ENCODE measurements around the gene RFK.
A peak's percentile ranks its signal among the peaks of the same experiment; 100 is the strongest.

The RFK gene

DNA sequence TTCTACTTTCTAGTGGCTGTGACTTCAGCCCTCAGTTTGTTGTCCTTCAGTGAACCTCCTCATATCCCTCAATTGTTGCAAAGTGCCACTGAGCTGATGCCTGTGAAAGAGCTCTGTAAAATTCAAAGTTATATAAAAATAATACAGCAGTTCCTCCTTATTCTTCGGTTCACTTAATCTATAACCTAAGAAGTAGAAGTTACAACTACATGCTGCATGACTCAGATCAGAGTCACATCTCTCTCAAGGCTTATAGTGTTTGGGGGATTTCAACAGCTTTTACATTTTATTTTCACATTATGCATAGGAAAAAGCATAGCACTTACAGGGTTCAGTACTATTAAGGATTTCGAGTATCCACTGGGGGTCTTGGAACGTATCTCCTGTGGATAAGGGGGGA, 39.6 kb upstream of the RFK start:
- Histone ChIP-seq H3K4me3 (ENCODE audit: insufficient read length, low read depth) (no peak overlapping the region), H3K27me3 (ENCODE audit: insufficient read depth, insufficient read length) (no peaks in the 10 kb centered on the region), H3K4me1 (ENCODE audit: insufficient read depth, insufficient read length) (peaks cover 4% of the 10 kb centered on the region), H3K9ac (ENCODE audit: insufficient read length, low read depth) (no peak overlapping the region), H3K9me3 (ENCODE audit: insufficient read depth, low read length) (peaks cover 19% of the 10 kb centered on the region; the same call in 1 of the 2 replicates), H3K36me3 (ENCODE audit: insufficient read depth, insufficient read length, low read length) (no peaks in the 10 kb centered on the region)
- DNase-seq (ENCODE audit: low read depth, low spot score) = no peak
- TF ChIP-seq SUZ12 (IDR thresholded peaks at IDR 0.05; ENCODE audit: extremely low read depth, insufficient read depth, insufficient read length) (no peak), ZNF274 (IDR thresholded peaks at IDR 0.05; ENCODE audit: low read depth, low read length) (no peak), YY1 (IDR thresholded peaks at IDR 0.05; ENCODE audit: insufficient read depth, insufficient read length) (no peak)

DNA sequence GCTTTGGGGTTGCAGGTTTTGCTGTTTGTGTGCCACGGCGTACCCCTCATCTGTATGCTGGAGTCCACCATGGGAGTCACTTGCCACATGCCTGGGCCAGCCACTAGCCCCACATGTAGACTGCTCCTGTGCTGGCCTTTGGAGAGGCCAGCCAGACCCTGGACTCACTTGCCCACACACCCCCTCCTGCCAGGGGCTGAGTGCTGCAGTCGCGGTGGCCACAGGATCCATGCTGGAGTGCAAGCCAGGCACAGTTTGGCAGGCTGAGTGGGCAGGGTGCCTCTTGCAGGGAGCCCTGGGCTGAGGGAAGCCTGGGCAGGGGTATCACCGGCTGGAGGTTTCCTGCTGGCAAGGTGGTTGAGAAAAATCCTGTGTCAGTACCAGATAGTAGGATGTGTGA, 39.2 kb upstream of the RFK start:
- Histone ChIP-seq H3K27me3 (ENCODE audit: insufficient read depth, insufficient read length) (no peaks in the 10 kb centered on the region), H3K9ac (ENCODE audit: insufficient read length, low read depth) (no peak overlapping the region), H3K4me1 (ENCODE audit: insufficient read depth, insufficient read length) (peaks cover 4% of the 10 kb centered on the region), H3K4me3 (ENCODE audit: insufficient read length, low read depth) (no peak overlapping the region), H3K36me3 (ENCODE audit: insufficient read depth, insufficient read length, low read length) (no peaks in the 10 kb centered on the region), H3K9me3 (ENCODE audit: insufficient read depth, low read length) (peaks cover 19% of the 10 kb centered on the region; the same call in 1 of the 2 replicates)
- no peak for DNase-seq (ENCODE audit: low read depth, low spot score)
- no peak for TF ChIP-seq ZNF274 (IDR thresholded peaks at IDR 0.05; ENCODE audit: low read depth, low read length)

DNA sequence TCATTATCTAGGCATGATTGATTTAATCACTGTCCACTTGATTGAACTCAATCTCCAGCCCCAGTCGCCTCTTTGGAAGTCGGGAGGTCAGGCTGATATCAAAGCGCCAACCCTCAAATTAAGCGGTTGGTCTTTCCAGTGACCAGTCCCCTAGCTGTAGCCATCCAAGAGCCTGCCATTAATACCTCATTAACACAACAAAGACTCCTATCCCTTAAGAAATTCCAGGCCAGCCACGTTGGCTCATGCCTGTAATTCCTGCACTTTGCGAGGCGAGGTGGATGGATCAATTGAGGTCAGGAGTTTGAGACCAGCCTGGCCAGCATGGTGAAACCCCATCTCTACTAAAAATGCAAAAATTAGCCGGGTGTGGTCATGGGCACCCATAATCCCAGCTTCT, 37.4 kb upstream of the RFK start:
- H3K9ac ChIP-seq (ENCODE audit: insufficient read length, low read depth) = no peak overlapping the region
- H3K4me3 ChIP-seq (ENCODE audit: insufficient read length, low read depth) = no peak overlapping the region
- peak; percentile 66 for DNase-seq (ENCODE audit: low read depth, low spot score)
- H3K9me3 ChIP-seq (ENCODE audit: insufficient read depth, low read length) = peaks cover 19% of the 10 kb centered on the region; the same call in 1 of the 2 replicates
- H3K36me3 ChIP-seq (ENCODE audit: insufficient read depth, insufficient read length, low read length) = no peaks in the 10 kb centered on the region
- H3K27me3 ChIP-seq (ENCODE audit: insufficient read depth, insufficient read length) = no peaks in the 10 kb centered on the region
- H3K4me1 ChIP-seq (ENCODE audit: insufficient read depth, insufficient read length) = peaks cover 4% of the 10 kb centered on the region
- TF ChIP-seq SUZ12 (IDR thresholded peaks at IDR 0.05; ENCODE audit: extremely low read depth, insufficient read depth, insufficient read length) = no peak
- TF ChIP-seq ZNF274 (IDR thresholded peaks at IDR 0.05; ENCODE audit: low read depth, low read length) = no peak
- TF ChIP-seq YY1 (IDR thresholded peaks at IDR 0.05; ENCODE audit: insufficient read depth, insufficient read length) = no peak

DNA sequence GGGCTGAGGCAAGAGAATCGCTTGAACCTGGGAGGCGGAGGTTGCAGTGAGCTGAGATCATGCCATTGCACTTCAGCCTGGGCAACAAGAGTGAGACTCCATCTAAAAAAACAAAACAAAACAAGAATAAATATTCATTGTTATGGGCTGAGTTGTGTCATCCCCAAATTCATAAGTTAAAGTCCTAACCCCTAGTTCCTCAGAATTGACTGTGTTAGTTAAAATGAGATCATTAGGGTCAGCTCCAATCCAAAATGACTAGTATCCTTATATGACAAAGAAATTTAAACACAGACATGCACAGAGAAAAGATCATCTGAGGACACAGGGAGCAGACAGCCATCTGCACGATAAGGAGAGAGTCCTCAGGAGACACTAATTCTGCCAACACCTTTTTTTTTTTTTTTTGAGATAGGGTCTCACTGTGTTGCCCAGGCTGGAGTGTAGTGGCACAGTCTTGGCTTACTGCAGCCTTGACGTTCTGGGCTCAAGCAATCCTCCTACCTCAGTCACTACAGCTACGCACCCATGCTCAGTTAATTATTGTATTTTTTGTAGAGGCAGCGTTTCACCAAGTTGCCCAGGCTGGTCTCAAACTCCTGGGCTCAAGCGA, 32.7 kb upstream of the RFK start:
- no peak for DNase-seq (ENCODE audit: low read depth, low spot score)
- no peaks in the 10 kb centered on the region for H3K36me3 ChIP-seq (ENCODE audit: insufficient read depth, insufficient read length, low read length)
- no peaks in the 10 kb centered on the region for H3K4me1 ChIP-seq (ENCODE audit: insufficient read depth, insufficient read length)
- H3K9ac ChIP-seq (ENCODE audit: insufficient read length, low read depth) = no peak overlapping the region
- H3K9me3 ChIP-seq (ENCODE audit: insufficient read depth, low read length) = no peaks in the 10 kb centered on the region
- no peak overlapping the region for H3K4me3 ChIP-seq (ENCODE audit: insufficient read length, low read depth)
- no peaks in the 10 kb centered on the region for H3K27me3 ChIP-seq (ENCODE audit: insufficient read depth, insufficient read length)
- no peak for TF ChIP-seq YY1 (IDR thresholded peaks at IDR 0.05; ENCODE audit: insufficient read depth, insufficient read length)
- no peak for TF ChIP-seq SUZ12 (IDR thresholded peaks at IDR 0.05; ENCODE audit: extremely low read depth, insufficient read depth, insufficient read length)
- no peak for TF ChIP-seq ZNF274 (IDR thresholded peaks at IDR 0.05; ENCODE audit: low read depth, low read length)

DNA sequence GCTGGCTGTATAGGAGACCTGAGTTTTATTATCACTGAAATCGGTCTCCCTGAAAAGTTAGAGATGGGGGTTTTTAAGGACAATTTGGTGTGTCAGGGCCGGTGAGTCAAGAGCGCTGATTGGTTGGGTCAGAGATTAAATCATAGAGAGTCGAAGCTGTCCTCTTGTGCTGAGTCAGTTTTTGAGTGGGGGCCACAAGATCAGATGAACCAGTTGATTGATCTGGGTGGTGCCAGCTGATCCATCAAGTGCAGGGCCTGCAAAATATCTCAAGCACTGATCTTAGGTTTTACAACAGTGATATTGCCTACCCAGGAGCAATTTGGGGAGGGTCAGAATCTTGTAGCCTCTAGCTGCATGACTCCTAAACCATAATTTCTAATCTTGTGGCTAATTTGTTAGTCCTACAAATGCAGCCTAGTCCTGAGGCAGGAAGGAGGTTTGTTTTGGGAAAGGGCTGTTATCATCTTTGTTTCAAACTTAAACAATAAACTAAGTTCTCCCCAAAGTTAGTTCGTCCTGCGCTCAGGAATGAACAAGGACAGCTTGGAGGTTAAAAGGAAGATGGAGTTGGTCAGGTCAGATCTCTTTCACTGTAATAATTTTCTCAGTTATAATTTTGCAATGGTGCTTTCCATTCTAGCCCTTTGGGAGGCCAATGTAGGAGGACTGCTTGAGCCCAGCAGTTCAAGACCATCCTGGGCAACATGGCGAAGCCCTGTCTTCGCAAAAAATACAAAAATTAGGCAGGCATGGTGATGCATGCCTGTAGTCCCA, 31.6 kb upstream of the RFK start:
- no peak overlapping the region for H3K4me3 ChIP-seq (ENCODE audit: insufficient read length, low read depth)
- H3K4me1 ChIP-seq (ENCODE audit: insufficient read depth, insufficient read length) = no peaks in the 10 kb centered on the region
- H3K9ac ChIP-seq (ENCODE audit: insufficient read length, low read depth) = no peak overlapping the region
- no peaks in the 10 kb centered on the region for H3K9me3 ChIP-seq (ENCODE audit: insufficient read depth, low read length)
- no peaks in the 10 kb centered on the region for H3K27me3 ChIP-seq (ENCODE audit: insufficient read depth, insufficient read length)
- TF ChIP-seq SUZ12 (IDR thresholded peaks at IDR 0.05; ENCODE audit: extremely low read depth, insufficient read depth, insufficient read length) (no peak), YY1 (IDR thresholded peaks at IDR 0.05; ENCODE audit: insufficient read depth, insufficient read length) (no peak), ZNF274 (IDR thresholded peaks at IDR 0.05; ENCODE audit: low read depth, low read length) (no peak)
- H3K36me3 ChIP-seq (ENCODE audit: insufficient read depth, insufficient read length, low read length) = no peaks in the 10 kb centered on the region
- no peak for DNase-seq (ENCODE audit: low read depth, low spot score)

DNA sequence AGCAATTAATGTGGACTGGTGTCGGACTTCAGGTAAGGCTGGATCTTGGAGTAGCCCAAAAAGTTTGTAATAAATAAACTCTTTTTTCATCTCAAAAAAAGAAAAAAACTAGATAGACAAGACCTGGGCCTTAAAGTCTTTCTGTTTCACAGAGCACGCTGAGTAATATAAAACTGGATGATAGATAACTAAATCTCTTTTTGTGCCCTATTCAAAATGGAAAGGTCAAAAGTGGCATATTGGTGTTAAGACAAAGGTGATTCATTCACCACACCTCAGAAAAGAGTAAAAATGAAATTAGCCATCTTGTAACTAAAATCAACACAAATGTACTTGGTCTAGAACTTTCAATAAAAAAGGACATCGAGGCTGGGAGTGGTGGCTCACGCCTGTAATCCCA, 30.3 kb upstream of the RFK start:
- Histone ChIP-seq H3K9ac (ENCODE audit: insufficient read length, low read depth) (no peak overlapping the region), H3K36me3 (ENCODE audit: insufficient read depth, insufficient read length, low read length) (no peaks in the 10 kb centered on the region), H3K27me3 (ENCODE audit: insufficient read depth, insufficient read length) (no peaks in the 10 kb centered on the region), H3K4me1 (ENCODE audit: insufficient read depth, insufficient read length) (no peaks in the 10 kb centered on the region), H3K4me3 (ENCODE audit: insufficient read length, low read depth) (no peak overlapping the region), H3K9me3 (ENCODE audit: insufficient read depth, low read length) (no peaks in the 10 kb centered on the region)
- no peak for DNase-seq (ENCODE audit: low read depth, low spot score)
- TF ChIP-seq ZNF274 (IDR thresholded peaks at IDR 0.05; ENCODE audit: low read depth, low read length) (no peak), YY1 (IDR thresholded peaks at IDR 0.05; ENCODE audit: insufficient read depth, insufficient read length) (no peak), SUZ12 (IDR thresholded peaks at IDR 0.05; ENCODE audit: extremely low read depth, insufficient read depth, insufficient read length) (no peak)

All from NT2/D1 (cell line).